CD4-positive, alpha-beta T cell treated with Interleukin-1 beta for 1 hour (primary cell): ENCODE data around the gene RHOA.

Experiments
- DNase-seq, 2 donors: peaks; one replicate each; pipeline ENCODE4 v3.0.0-alpha.2; 2020 to 2022

Gene RHOA

GRCh38 chr3:49313896-49314688 is 97.7 kb downstream of the RHOA start:
- DNase-seq = no peak

GRCh38 chr3:49311283-49311682 is 100.5 kb downstream of the RHOA start:
- no peak for DNase-seq

GRCh38 chr3:49310677-49311076 is 101.1 kb downstream of the RHOA start:
- no peak for DNase-seq
